DOHH2 (cell line): ENCODE results near the gene WBP2.

Experiments
- H3F3A ChIP-seq: fragments of 200-600 bp; sonication (generic), shearing (Covaris generic); 2 replicates; pipeline ENCODE4 v1.6.0; 2016; ENCODE audit warnings: antibody characterized with exemption, mild to moderate bottlenecking; ENCODE audit not compliant: control insufficient read depth, insufficient read depth
- H3K27ac ChIP-seq: fragments of 200-600 bp; sonication (generic); 2 replicates; pipeline ENCODE4 v1.5.1; 2014; ENCODE audit warnings: low read depth, mild to moderate bottlenecking, low read length, moderate library complexity
- H3K27me3 ChIP-seq: fragments of 200-600 bp; sonication (generic); 2 replicates; pipeline ENCODE4 v1.6.1; 2014; ENCODE audit warnings: mild to moderate bottlenecking, low read length, mixed read lengths; ENCODE audit not compliant: control insufficient read depth
- H3K36me3 ChIP-seq: fragments of 200-600 bp; sonication (generic); 2 replicates; pipeline ENCODE4 v1.6.1; 2014; ENCODE audit warnings: mild to moderate bottlenecking, low read length, moderate library complexity, mixed read lengths; ENCODE audit not compliant: control insufficient read depth
- H3K4me1 ChIP-seq: fragments of 200-600 bp; sonication (generic); 2 replicates; pipeline ENCODE4 v1.6.1; 2014; ENCODE audit warnings: mild to moderate bottlenecking, low read length, mixed read lengths; ENCODE audit not compliant: control insufficient read depth
- H3K4me2 ChIP-seq: fragments of 200-600 bp; sonication (generic); 2 replicates; pipeline ENCODE4 v1.6.0; 2014; ENCODE audit warnings: mild to moderate bottlenecking, low read length, moderate library complexity
- H3K4me3 ChIP-seq: fragments of 200-600 bp; sonication (generic); 2 replicates; pipeline ENCODE4 v1.5.1; 2014; ENCODE audit warnings: mild to moderate bottlenecking, low read length, mixed read lengths
- H3K79me2 ChIP-seq: fragments of 200-600 bp; sonication (generic); 2 replicates; pipeline ENCODE4 v1.6.1; 2014; ENCODE audit warnings: mild to moderate bottlenecking, low read length, mixed read lengths; ENCODE audit not compliant: control insufficient read depth
- H3K9me2 ChIP-seq: fragments of 200-600 bp; sonication (generic); replicated peaks from 2 replicates; pipeline ENCODE4 v1.6.1; 2014; ENCODE audit warnings: mild to moderate bottlenecking, low read length, mixed read lengths; ENCODE audit not compliant: control insufficient read depth
- H3K9me3 ChIP-seq: fragments of 200-600 bp; sonication (generic); 2 replicates; pipeline ENCODE4 v1.6.1; 2014; ENCODE audit warnings: antibody characterized with exemption, low read length, mixed read lengths; ENCODE audit not compliant: control insufficient read depth, insufficient read depth
- H4K20me1 ChIP-seq: fragments of 200-600 bp; sonication (generic); 2 replicates; pipeline ENCODE4 v1.6.0; 2014; ENCODE audit warnings: low read depth, mild to moderate bottlenecking, antibody characterized with exemption, low read length, moderate library complexity; ENCODE audit not compliant: control insufficient read depth, insufficient read depth
- EZH2phosphoT487 ChIP-seq: fragments of 200-600 bp; sonication (generic); IDR thresholded peaks from 2 replicates; pipeline ENCODE4 v1.6.1; 2017; ENCODE audit warnings: borderline replicate concordance, mild to moderate bottlenecking, antibody characterized with exemption, low read length, moderate library complexity, mixed read lengths
- TF ChIP-seq, protein P1 (sequence below): fragments of 200-600 bp; sonication (generic); IDR thresholded peaks from one replicate; pipeline ENCODE4 v1.5.1; 2014; ENCODE audit warnings: antibody characterized with exemption, mild to moderate bottlenecking, low read depth, low read length; ENCODE audit not compliant: poor library complexity, severe bottlenecking

The WBP2 gene

DNA sequence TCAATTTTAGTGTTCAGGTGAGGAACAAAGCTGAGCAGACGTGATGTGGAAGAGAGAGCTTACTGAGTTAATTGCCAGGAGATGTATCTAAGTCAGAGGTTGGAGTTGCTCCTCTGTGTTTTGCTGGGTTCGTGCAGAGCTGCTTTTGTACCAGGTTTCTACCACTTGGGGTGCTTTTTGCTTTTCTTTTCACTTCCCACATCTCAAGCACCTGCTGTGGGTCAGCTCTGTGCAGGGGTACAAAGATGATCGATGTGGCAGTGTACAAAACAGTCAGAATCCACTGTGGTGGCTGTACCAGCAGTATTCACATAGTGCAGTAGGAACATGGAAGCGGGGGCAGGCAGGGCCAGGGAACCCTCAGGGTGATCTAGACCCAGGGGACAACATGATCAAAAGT, 55.7 kb downstream of the WBP2 start:
- H3F3A ChIP-seq: no peaks in the 10 kb centered on the region
- H4K20me1 ChIP-seq: no peaks in the 10 kb centered on the region
- H3K4me3 ChIP-seq: no peak overlapping the region
- H3K9me2 ChIP-seq: no peaks in the 10 kb centered on the region
- no peaks in the 10 kb centered on the region for H3K4me1 ChIP-seq
- no peaks in the 10 kb centered on the region for H3K9me3 ChIP-seq
- H3K36me3 ChIP-seq: peaks cover 47% of the 10 kb centered on the region
- H3K79me2 ChIP-seq: peaks cover 46% of the 10 kb centered on the region
- TF ChIP-seq, protein P1, sequence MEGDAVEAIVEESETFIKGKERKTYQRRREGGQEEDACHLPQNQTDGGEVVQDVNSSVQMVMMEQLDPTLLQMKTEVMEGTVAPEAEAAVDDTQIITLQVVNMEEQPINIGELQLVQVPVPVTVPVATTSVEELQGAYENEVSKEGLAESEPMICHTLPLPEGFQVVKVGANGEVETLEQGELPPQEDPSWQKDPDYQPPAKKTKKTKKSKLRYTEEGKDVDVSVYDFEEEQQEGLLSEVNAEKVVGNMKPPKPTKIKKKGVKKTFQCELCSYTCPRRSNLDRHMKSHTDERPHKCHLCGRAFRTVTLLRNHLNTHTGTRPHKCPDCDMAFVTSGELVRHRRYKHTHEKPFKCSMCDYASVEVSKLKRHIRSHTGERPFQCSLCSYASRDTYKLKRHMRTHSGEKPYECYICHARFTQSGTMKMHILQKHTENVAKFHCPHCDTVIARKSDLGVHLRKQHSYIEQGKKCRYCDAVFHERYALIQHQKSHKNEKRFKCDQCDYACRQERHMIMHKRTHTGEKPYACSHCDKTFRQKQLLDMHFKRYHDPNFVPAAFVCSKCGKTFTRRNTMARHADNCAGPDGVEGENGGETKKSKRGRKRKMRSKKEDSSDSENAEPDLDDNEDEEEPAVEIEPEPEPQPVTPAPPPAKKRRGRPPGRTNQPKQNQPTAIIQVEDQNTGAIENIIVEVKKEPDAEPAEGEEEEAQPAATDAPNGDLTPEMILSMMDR: no peak
- no peak for TF ChIP-seq EZH2phosphoT487
- H3K27ac ChIP-seq: no peak overlapping the region
- H3K4me2 ChIP-seq: no peak overlapping the region
- no peaks in the 10 kb centered on the region for H3K27me3 ChIP-seq

DNA sequence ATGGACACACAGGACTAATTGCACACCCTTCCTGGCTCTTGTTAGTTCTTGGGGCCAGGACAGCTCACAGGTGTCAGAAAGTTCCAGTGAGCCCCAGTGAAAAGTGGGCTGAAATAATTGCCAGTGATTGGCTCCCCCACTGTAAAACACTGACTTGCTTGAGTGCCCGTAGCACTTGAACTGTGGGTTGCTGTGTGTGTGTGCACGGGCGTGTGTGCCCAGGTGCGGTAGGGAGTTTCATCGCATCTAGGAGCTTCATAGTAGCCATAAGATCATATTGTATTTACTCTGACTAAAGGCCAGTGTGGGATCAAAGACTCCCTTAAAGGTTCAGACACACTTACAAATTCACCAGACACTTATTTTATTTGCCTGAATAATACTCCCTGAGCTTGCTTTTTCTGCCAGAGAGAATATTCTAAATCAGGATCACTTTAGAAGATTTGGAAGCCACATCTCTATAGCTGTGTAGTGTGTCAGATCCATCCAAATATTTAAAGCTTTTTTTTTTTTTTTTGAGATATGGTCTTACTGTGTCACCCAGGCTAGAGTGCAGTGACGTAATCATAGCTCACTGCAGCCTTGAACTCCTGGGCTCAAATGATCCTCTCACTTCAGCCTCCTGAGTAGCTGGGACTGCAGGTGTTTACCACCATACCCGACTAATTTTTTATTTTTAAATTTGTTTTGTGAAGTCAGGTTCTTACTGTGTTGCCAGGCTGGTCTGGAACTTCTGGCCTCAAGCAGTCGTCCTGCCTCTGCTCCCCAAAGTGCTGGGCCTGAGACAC, 59.1 kb downstream of the WBP2 start:
- Histone ChIP-seq H3K4me2 (no peak overlapping the region), H3K4me3 (no peak overlapping the region), H3F3A (0 out of 2 replicates have a peak, but pooled peaks cover 2% of the 10 kb centered on the region), H4K20me1 (no peaks in the 10 kb centered on the region; the same call in 1 of the 2 replicates), H3K9me2 (no peaks in the 10 kb centered on the region), H3K27me3 (no peaks in the 10 kb centered on the region), H3K9me3 (no peaks in the 10 kb centered on the region), H3K79me2 (peaks cover 65% of the 10 kb centered on the region), H3K36me3 (peaks cover 73% of the 10 kb centered on the region), H3K4me1 (no peaks in the 10 kb centered on the region), H3K27ac (no peak overlapping the region)
- no peak for TF ChIP-seq EZH2phosphoT487
- TF ChIP-seq, protein P1: no peak
